ENCODE results near the gene ANGPTL2. TPM values are rescaled to one million over a fixed set of nuclear protein-coding genes. Genes with fewer than 3 reads are reported as not detected.

Gene ANGPTL2
- total and polyA plus RNA-seq, 4 donors, result 0.93 to 3.2 (median 1.9) TPM

GRCh38 chr9:127078988-127079387, 43.4 kb downstream of the ANGPTL2 start:
- TF ChIP-seq MAX (IDR thresholded peaks at IDR 0.05) (no peak), HNF4G (IDR thresholded peaks at IDR 0.05) (no peak), NR2F2 (IDR thresholded peaks at IDR 0.05) (no peak), EGR1 (IDR thresholded peaks at IDR 0.05; ENCODE audit: low read depth in 2 of 2) (no peak), FOXA1 (IDR thresholded peaks at IDR 0.05) (no peak), RXRA (IDR thresholded peaks at IDR 0.05) (no peak), SP1 (IDR thresholded peaks at IDR 0.05) (no peak), GABPA (IDR thresholded peaks at IDR 0.05 in 1 of 2, conservative IDR thresholded peaks at IDR 0.05 in 1 of 2) (no peak), YY1 (IDR thresholded peaks at IDR 0.05) (no peak), TAF1 (conservative IDR thresholded peaks at IDR 0.05) (no peak), HNF4A (conservative IDR thresholded peaks at IDR 0.05) (no peak), JUND (IDR thresholded peaks at IDR 0.05) (no peak), RAD21 (IDR thresholded peaks at IDR 0.05) (no peak), FOXA2 (IDR thresholded peaks at IDR 0.05) (no peak)
- TF ChIP-seq, protein P1, sequence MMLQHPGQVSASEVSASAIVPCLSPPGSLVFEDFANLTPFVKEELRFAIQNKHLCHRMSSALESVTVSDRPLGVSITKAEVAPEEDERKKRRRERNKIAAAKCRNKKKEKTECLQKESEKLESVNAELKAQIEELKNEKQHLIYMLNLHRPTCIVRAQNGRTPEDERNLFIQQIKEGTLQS (IDR thresholded peaks at IDR 0.05), result no peak
- TF ChIP-seq, protein P2, sequence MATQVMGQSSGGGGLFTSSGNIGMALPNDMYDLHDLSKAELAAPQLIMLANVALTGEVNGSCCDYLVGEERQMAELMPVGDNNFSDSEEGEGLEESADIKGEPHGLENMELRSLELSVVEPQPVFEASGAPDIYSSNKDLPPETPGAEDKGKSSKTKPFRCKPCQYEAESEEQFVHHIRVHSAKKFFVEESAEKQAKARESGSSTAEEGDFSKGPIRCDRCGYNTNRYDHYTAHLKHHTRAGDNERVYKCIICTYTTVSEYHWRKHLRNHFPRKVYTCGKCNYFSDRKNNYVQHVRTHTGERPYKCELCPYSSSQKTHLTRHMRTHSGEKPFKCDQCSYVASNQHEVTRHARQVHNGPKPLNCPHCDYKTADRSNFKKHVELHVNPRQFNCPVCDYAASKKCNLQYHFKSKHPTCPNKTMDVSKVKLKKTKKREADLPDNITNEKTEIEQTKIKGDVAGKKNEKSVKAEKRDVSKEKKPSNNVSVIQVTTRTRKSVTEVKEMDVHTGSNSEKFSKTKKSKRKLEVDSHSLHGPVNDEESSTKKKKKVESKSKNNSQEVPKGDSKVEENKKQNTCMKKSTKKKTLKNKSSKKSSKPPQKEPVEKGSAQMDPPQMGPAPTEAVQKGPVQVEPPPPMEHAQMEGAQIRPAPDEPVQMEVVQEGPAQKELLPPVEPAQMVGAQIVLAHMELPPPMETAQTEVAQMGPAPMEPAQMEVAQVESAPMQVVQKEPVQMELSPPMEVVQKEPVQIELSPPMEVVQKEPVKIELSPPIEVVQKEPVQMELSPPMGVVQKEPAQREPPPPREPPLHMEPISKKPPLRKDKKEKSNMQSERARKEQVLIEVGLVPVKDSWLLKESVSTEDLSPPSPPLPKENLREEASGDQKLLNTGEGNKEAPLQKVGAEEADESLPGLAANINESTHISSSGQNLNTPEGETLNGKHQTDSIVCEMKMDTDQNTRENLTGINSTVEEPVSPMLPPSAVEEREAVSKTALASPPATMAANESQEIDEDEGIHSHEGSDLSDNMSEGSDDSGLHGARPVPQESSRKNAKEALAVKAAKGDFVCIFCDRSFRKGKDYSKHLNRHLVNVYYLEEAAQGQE (IDR thresholded peaks at IDR 0.05), result no peak
- TF ChIP-seq, protein P3, sequence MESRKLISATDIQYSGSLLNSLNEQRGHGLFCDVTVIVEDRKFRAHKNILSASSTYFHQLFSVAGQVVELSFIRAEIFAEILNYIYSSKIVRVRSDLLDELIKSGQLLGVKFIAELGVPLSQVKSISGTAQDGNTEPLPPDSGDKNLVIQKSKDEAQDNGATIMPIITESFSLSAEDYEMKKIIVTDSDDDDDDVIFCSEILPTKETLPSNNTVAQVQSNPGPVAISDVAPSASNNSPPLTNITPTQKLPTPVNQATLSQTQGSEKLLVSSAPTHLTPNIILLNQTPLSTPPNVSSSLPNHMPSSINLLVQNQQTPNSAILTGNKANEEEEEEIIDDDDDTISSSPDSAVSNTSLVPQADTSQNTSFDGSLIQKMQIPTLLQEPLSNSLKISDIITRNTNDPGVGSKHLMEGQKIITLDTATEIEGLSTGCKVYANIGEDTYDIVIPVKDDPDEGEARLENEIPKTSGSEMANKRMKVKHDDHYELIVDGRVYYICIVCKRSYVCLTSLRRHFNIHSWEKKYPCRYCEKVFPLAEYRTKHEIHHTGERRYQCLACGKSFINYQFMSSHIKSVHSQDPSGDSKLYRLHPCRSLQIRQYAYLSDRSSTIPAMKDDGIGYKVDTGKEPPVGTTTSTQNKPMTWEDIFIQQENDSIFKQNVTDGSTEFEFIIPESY (IDR thresholded peaks at IDR 0.05), result no peak
- Histone ChIP-seq H3K9me3 (ENCODE audit: control insufficient read depth in 4 of 4, low read length in 3 of 4) (no peaks in the 10 kb centered on the region), H3K27me3 (ENCODE audit: control insufficient read depth in 4 of 4, insufficient read depth in 4 of 4, low read length in 3 of 4) (no peaks in the 10 kb centered on the region), H3K4me1 (ENCODE audit: control insufficient read depth in 4 of 4, insufficient read depth in 4 of 4, low read length in 3 of 4) (no peaks in the 10 kb centered on the region), H3K27ac (ENCODE audit: low read depth in 1 of 2, low read length in 2 of 2) (no peak overlapping the region), H3K36me3 (ENCODE audit: control insufficient read depth in 4 of 4, insufficient read depth in 3 of 4, low read depth in 1 of 4, low read length in 3 of 4) (no peaks in the 10 kb centered on the region), H3K9ac (ENCODE audit: low read depth in 1 of 2, low read length in 2 of 2) (no peak overlapping the region), H3K4me3 (ENCODE audit: low read depth in 1 of 3, low read length in 3 of 3) (no peak overlapping the region)
- no peak for DNase-seq (ENCODE audit: low spot score)
- WGBS, result 98% methylated on average over 1 of the region's 1 CpG

DNA sequence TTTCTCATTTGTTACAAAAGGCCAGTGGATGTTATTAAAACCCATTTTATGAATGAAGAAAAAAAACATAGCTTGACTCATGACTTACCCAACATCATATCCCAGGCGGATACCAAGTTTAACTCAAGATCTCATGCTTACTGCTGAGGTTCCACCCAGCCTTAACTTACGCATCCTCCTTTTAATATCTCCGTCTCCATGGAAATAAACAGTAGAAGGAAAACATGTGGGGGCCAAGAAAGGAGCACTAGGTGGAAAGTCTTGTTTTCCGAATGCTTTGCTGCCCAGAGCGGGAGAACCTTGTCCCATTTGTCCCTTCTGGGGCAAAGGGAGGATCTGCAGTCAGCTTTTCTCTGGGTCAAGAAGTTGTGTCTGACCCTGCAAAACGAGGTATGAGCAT, 44.1 kb downstream of the ANGPTL2 start:
- Histone ChIP-seq H3K27me3 (ENCODE audit: control insufficient read depth in 4 of 4, insufficient read depth in 4 of 4, low read length in 3 of 4) (no peaks in the 10 kb centered on the region), H3K9ac (ENCODE audit: low read depth in 1 of 2, low read length in 2 of 2) (no peak overlapping the region), H3K27ac (ENCODE audit: low read depth in 1 of 2, low read length in 2 of 2) (no peak overlapping the region), H3K36me3 (ENCODE audit: control insufficient read depth in 4 of 4, insufficient read depth in 3 of 4, low read depth in 1 of 4, low read length in 3 of 4) (no peaks in the 10 kb centered on the region), H3K9me3 (ENCODE audit: control insufficient read depth in 4 of 4, low read length in 3 of 4) (no peaks in the 10 kb centered on the region), H3K4me3 (ENCODE audit: low read depth in 1 of 3, low read length in 3 of 3) (no peak overlapping the region), H3K4me1 (ENCODE audit: control insufficient read depth in 4 of 4, insufficient read depth in 4 of 4, low read length in 3 of 4) (no peaks in the 10 kb centered on the region)
- TF ChIP-seq MAX (IDR thresholded peaks at IDR 0.05) (no peak), GABPA (IDR thresholded peaks at IDR 0.05 in 1 of 2, conservative IDR thresholded peaks at IDR 0.05 in 1 of 2) (no peak), SP1 (IDR thresholded peaks at IDR 0.05) (no peak), RAD21 (IDR thresholded peaks at IDR 0.05) (no peak), HNF4A (conservative IDR thresholded peaks at IDR 0.05) (no peak), FOXA2 (IDR thresholded peaks at IDR 0.05) (no peak)
- TF ChIP-seq, protein P3 (IDR thresholded peaks at IDR 0.05), result no peak
- TF ChIP-seq, protein P4, sequence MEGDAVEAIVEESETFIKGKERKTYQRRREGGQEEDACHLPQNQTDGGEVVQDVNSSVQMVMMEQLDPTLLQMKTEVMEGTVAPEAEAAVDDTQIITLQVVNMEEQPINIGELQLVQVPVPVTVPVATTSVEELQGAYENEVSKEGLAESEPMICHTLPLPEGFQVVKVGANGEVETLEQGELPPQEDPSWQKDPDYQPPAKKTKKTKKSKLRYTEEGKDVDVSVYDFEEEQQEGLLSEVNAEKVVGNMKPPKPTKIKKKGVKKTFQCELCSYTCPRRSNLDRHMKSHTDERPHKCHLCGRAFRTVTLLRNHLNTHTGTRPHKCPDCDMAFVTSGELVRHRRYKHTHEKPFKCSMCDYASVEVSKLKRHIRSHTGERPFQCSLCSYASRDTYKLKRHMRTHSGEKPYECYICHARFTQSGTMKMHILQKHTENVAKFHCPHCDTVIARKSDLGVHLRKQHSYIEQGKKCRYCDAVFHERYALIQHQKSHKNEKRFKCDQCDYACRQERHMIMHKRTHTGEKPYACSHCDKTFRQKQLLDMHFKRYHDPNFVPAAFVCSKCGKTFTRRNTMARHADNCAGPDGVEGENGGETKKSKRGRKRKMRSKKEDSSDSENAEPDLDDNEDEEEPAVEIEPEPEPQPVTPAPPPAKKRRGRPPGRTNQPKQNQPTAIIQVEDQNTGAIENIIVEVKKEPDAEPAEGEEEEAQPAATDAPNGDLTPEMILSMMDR (IDR thresholded peaks at IDR 0.05; ENCODE audit: low read depth, low read length, missing input control), result no peak
- DNase-seq (ENCODE audit: low spot score), result no peak
- 97% methylated on average over 6 of the region's 6 CpGs for WGBS
